Stimulated activated CD8-positive, alpha-beta memory T cell treated with anti-CD3 and anti-CD28 coated beads, Interleukin-12 subunit alpha, Interleukin-12 subunit beta, amount 100 ng/mL, for 24 hours (primary cell): ENCODE data around the gene SYNE1.
"Not testable (repeated sequence)": the region's sequence is repeated elsewhere in the genome, so short reads cannot be mapped to it uniquely, and the experiment has no call there.

Experiments
- DNase-seq: peaks from one replicate; pipeline ENCODE4 v3.0.0-alpha.2; 2020; ENCODE audit errors: extremely low read depth

The SYNE1 gene

DNA sequence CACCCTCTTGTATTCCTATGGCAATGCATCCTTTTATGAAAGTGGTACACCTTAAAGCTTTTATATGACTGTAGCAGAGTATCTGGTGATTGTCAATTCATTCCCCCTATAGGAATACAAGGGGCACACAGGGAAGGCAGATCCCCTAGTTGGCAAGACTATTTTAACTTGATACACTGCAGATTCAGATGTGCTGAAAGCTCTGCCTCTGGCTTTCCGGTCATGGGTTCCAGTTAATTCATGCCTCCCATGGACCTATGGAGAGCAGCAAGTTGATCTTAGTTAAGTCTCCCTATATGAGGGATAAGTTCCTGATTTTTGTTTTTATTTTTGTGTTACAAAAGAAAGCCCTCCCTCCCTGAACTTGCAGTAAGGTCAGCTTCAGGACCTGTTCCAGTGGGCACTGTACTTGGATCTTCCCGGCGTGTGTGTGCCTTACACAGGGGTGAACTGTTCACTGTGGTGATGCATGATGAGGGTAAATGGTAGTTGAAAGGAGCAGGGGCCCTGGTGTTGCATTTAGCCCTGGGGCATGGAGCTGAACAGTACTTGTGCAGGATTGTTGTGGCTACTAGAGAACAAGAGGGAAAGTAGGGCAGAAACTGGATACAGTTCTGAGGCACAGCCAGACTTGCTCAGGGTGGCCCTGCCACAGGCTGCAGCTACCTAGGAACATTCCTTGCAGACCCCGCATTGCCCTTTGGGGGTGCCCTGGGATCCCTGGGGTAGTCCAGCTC lies 537.5 kb downstream of the SYNE1 start:
- no peak for DNase-seq

DNA sequence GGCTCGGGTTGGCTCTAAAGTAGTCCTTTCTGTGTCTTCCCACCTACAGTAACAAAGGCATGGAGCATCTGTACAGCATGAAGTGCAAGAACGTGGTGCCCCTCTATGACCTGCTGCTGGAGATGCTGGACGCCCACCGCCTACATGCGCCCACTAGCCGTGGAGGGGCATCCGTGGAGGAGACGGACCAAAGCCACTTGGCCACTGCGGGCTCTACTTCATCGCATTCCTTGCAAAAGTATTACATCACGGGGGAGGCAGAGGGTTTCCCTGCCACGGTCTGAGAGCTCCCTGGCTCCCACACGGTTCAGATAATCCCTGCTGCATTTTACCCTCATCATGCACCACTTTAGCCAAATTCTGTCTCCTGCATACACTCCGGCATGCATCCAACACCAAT lies 538.5 kb downstream of the SYNE1 start:
- DNase-seq: no peak

DNA sequence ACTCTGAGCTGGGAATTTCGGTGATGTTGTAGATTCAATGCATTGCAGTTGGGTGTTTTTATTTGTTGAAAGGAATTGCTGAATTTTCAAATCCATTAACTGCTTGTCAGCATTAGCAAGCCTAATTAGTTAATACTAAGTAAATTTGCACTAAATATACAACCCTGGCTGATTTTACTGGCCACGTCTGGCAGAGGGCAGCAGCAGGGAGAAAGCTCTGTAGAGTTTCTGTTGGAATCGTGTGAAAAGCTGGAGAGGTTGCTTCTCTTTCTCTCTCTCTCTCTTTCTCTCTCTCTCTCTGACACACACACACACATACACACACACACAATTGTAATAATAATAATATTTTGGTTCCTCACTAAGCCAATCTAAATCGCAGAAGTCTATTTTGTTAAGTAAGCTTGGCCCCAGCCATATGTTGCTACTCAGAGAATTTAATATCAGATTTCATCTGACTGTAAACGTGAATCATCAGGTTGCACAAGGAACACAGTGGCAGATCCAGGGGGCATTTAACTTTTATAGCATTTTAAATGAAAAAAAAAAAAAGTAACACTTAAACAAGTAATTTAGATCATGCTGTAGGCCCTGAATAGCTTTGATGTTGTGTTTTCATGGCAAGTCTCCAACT lies 540.2 kb downstream of the SYNE1 start:
- DNase-seq: no peak

DNA sequence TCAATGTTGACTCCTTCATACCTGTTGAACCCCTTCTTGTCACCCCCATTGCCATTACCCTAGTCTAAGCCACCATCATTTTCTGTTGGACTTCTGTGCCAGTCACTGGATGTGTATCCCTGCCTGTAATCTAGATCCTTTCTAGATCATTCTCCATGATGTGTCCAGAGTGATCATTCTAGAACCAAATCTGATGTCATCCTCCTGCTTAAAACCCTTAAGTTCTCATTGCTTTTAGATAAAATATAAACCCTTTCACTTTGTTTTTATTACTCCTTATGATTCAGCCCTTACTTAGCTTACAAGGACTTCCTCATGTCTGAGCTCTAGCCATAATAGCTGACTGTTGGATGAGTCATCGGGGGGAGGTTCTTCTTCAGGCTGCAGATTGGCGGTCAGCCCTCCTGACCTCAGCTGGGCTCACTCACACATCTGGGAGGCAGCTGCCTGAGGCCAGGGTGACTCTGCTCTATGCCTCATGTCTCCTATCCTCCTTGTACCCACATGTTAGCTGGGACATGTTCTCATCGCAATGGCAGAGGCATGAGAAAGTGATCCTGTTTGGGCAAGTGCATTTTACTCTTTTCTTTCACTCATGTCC lies 542.1 kb downstream of the SYNE1 start:
- no peak for DNase-seq

DNA sequence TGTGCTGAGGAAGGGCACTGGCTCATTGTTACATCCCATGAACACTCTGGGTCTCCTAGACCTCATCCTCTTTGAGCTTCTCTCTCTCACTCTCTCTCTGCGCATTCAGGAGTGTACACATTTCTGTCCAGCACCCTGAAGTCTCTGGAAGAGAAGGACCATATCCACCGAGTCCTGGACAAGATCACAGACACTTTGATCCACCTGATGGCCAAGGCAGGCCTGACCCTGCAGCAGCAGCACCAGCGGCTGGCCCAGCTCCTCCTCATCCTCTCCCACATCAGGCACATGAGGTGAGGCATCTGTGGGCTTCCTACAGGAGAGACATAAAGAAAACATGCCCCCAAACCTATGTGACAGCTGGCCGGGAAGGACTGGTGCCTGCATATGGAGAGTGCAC lies 542.9 kb downstream of the SYNE1 start:
- DNase-seq: no peak

- DNase-seq: no peak
Measured at GRCh38 chr6:152093711-152094110, 543.5 kb downstream of the SYNE1 start.

- DNase-seq: no peak
Measured at GRCh38 chr6:152091851-152092341, 545.3 kb downstream of the SYNE1 start.

DNA sequence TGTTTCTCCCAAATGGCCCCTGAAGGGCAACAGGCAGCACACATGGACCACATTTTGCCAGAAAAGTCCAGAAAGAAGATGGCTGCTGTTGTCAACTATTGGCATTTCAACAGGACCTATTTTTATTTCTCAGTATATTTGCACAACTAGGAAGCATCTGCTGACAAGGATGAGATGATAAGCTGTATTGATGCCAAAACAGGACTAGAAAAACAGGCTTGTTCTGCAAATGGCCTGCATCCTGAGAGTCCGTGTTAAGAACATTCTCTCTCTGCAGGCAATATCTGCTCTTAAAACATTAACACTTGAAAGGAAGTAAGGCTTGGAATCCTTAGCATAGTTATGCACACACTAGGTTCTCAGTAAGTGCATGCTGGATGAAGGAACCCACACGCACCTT lies 546.0 kb downstream of the SYNE1 start:
- DNase-seq: no peak

DNA sequence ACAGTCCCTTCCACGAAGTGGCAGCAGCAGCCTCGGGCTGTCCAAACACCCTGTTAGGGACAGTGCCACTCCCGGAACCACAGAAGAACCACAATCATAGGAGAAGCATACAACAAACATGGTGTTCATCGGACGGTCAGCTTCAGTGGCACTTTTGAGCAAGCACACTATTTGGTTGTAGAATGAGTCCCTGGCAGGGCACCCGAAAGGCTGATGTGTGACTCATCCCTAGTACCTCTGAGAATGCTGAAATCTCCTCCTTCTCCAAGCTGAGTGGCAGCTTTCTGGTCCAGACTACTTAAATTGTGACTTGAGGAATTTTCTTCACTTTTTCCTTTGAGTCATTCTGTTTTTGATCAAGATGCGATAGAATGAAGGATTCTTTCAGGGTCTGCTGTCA lies 547.2 kb downstream of the SYNE1 start:
- no peak for DNase-seq

- DNase-seq: no peak
Measured at GRCh38 chr6:152087701-152088100, 549.5 kb downstream of the SYNE1 start.

GRCh38 chr6:152087096-152087495 lies 550.1 kb downstream of the SYNE1 start:
- no peak for DNase-seq

DNA sequence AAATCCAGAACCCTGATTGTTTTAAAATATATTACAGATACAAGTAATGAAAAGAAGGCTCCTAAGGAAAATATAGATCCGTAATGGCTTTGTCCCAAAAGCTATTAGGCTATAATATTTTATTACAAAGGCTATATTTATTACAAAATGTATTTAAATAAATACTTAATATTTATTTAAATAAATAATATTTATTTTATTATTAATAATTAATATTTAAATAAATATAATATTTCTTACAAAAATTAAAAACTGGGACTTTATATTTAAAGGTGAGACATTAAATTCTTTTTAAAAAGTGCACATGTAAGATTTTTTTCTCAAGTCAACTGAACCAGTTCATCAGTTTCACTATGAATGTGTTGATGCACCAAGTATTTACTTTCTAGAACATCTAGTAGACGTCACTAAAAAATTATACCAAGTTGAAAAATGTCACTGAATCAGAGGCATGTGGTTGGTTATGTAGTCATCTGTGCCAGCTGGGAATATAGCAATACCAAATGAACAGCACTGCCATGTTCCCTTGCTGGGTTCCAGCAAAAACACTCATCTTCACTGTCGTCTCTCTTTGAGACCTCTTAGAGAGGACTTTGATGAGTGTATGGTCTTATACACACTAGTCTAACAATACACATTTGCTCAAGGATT lies 550.8 kb downstream of the SYNE1 start:
- DNase-seq: no peak

GRCh38 chr6:152085451-152085921 lies 551.7 kb downstream of the SYNE1 start:
- DNase-seq: no peak

GRCh38 chr6:152078804-152079203 lies 558.4 kb downstream of the SYNE1 start:
- no peak for DNase-seq

DNA sequence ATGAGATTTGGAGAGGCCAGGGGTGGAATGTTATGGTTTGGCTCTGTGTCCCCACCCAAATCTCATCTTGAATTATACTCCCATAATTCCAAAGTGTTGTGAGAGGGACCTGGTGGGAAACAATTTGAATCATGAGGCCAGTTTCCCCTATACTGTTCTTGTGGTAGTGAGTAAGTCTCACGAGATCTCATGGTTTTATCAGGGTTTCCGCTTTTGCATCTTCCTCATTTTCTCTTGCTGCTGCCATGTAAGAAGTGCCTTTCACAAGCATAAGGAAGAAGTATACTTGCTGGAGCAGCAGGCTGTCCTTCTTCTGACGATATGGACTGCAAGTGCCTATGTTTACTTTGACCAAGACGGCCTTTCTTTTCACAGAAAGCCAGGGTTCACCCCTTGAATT lies 559.2 kb downstream of the SYNE1 start:
- DNase-seq: no peak

- not testable (repeated sequence) for DNase-seq
Measured at GRCh38 chr6:152076242-152076641, 560.9 kb downstream of the SYNE1 start.

DNA sequence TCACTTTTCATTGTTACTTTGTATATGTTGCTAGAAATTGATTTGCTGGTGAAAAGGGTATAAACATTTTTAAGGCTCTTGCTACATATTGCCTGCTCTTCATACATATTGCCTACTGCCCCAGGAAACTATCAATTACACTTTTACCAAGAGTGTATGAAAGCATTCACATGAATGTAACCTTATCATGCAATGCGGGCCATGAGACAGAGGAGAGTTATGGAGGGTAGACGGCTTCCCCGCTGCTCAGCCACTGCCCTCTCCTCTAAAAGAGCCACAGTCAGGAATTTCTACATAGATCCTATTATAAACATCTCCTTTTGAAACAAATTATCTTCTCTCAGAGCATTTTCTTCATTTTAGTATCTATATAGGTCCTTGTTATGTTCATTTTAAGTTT lies 565.3 kb downstream of the SYNE1 start:
- DNase-seq: no peak
